CD4-positive, CD25-positive, alpha-beta regulatory T cell (primary cell): ENCODE measurements around the gene CSF1. TPM values are rescaled to one million over a fixed set of nuclear protein-coding genes. Genes with fewer than 3 reads are reported as not detected.

ENCODE experiments used
- ATAC-seq, 2 donors: fragments of 150-1000 bp; cut with Tn5 transposase; one replicate each; pipeline ENCODE4 v1.10.0; 2021; ENCODE audit warnings: low read depth in 2 of 2, moderate number of reproducible peaks in 2 of 2, moderate library complexity in 1 of 2
- DNase-seq, 3 donors: peaks; one replicate each; pipeline versions ENCODE4 v3.0.0 to v3.0.0-alpha.2; 2012 to 2022; ENCODE audit warnings: mixed read lengths in 1 of 3
- H3K27ac ChIP-seq: one replicate; pipeline ENCODE4 v1.7.0; 2013; ENCODE audit warnings: mild to moderate bottlenecking, low read length; ENCODE audit not compliant: insufficient read depth, poor library complexity, severe bottlenecking
- H3K27me3 ChIP-seq: one replicate; pipeline ENCODE4 v1.7.0; 2013; ENCODE audit warnings: low read length; ENCODE audit not compliant: control insufficient read depth, insufficient read depth
- H3K36me3 ChIP-seq: one replicate; pipeline ENCODE4 v1.7.0; 2013; ENCODE audit warnings: mild to moderate bottlenecking, low read length, moderate library complexity; ENCODE audit not compliant: control insufficient read depth, insufficient read depth
- H3K4me1 ChIP-seq: 2 replicates; pipeline ENCODE4 v1.7.0; 2013; ENCODE audit warnings: mild to moderate bottlenecking, low read length; ENCODE audit not compliant: insufficient read depth, control insufficient read depth, poor library complexity, severe bottlenecking
- H3K4me3 ChIP-seq: one replicate; pipeline ENCODE4 v1.7.0; 2013; ENCODE audit warnings: low read depth, mild to moderate bottlenecking, low read length, moderate library complexity
- H3K9me3 ChIP-seq, 2 experiments: 1 replicate in 1 of 2; 2 replicates in 1 of 2; pipeline ENCODE4 v1.7.0; 2013; ENCODE audit warnings: low read length in 2 of 2, mild to moderate bottlenecking in 1 of 2, moderate library complexity in 1 of 2; ENCODE audit not compliant: control insufficient read depth in 2 of 2
- H3K27ac Mint-ChIP-seq, 3 donors: one replicate each; pipeline ENCODE4 v1.8.0; 2020 to 2022; ENCODE audit warnings: mild to moderate bottlenecking in 3 of 3, mixed read lengths in 3 of 3, moderate library complexity in 2 of 3
- H3K27me3 Mint-ChIP-seq: one replicate; pipeline ENCODE4 v1.8.0; 2022; ENCODE audit warnings: mild to moderate bottlenecking, mixed read lengths
- H3K36me3 Mint-ChIP-seq: one replicate; pipeline ENCODE4 v1.8.0; 2020; ENCODE audit warnings: mixed read lengths
- H3K4me1 Mint-ChIP-seq, 4 donors: one replicate each; pipeline ENCODE4 v1.8.0; 2020 to 2022; ENCODE audit warnings: mixed read lengths in 4 of 4, mild to moderate bottlenecking in 1 of 4
- H3K4me3 Mint-ChIP-seq, 4 donors: one replicate each; pipeline ENCODE4 v1.8.0; 2020 to 2022; ENCODE audit warnings: mild to moderate bottlenecking in 4 of 4, mixed read lengths in 4 of 4, moderate library complexity in 3 of 4
- H3K9me3 Mint-ChIP-seq, 7 donors: one replicate each; pipeline ENCODE4 v1.8.0; 2020 to 2022; ENCODE audit warnings: mixed read lengths in 7 of 7, mild to moderate bottlenecking in 3 of 7, moderate library complexity in 2 of 7
- polyA plus RNA-seq, 4 donors: library from polyadenylated mRNA; unstranded; fragments of 300-500 nt; fragmentation: Illumina TruSeq; gene quantifications; one replicate each; pipeline ENCODE4 v1.2.3, GENCODE V29; 2021
- total RNA-seq: library from RNA; stranded (reverse); gene quantifications from one replicate; pipeline ENCODE4 v1.2.3, GENCODE V29; 2022

CSF1 gene
- total and polyA plus RNA-seq, 5 donors from 2014 or later = 12.2 to 28.4 (median 16.5) TPM

DNA sequence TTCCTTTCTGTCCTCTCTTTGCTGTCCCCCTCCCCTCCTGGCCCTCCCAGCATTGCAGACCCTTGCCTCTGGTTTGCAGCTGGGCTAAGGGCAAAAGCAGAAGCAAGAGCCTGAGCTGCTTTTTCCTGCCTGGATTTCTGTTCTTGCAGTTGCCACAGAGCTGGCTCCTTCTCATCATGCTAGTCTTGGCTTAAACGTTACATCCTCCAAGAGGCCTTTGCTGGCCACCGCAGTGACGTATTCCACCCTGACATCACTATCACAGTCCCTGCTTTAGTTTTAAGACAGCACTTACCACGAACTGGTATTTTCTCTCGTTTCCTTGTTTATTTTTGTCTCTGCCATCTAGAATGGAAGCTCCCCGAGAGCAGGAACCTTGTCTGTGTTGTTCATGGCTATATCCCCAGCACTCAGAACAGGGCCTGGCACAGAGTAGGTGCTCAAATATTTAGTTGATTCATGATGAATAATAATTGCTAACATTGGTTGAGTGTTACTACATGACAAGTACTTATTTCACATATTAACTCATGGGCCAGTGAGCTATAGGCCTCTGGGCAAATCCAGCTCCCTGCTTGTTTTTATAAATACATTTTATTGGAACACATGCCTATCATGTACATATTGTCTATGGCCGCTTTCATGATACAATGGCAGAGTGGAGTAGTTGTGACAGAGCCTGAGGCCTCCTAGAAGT lies 13.2 kb upstream of the CSF1 start:
- DNase-seq (no peak), ATAC-seq (no peak)
- Mint-ChIP-seq H3K27ac (peak overlapping the region in 1 of 3 donors; percentile 56), H3K9me3 (no peaks in the 10 kb centered on the region), H3K4me3 (no peak overlapping the region), H3K27me3 (no peaks in the 10 kb centered on the region), H3K36me3 (no peaks in the 10 kb centered on the region), H3K4me1 (peaks cover 0 to 14% (median 2%) of the 10 kb centered on the region in 4 donors)
- Histone ChIP-seq H3K4me1 (peaks cover 12% of the 10 kb centered on the region), H3K9me3 (no peaks in the 10 kb centered on the region), H3K4me3 (no peak overlapping the region), H3K27me3 (no peaks in the 10 kb centered on the region), H3K36me3 (no peaks in the 10 kb centered on the region), H3K27ac (no peak overlapping the region)

DNA sequence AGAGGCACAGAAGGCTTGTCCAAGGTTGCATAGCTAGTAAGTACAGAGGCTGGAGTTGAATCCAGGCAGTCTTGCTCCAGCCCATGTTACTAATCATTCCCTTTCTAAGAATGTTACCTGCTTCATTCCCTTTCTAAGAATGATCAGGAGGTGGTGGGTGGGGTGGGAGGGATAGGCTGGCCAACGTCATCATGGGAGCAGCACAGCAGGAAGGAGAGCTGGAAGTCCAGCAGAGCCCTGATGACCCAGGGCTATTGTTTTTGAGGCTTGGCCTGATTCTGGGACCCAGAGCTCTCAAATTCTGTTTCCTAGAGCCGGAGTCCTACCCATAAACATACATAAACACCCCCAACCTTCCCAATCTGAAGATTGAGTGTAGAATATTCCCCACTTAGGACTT lies 11.8 kb upstream of the CSF1 start:
- H3K27ac ChIP-seq = no peak overlapping the region
- ATAC-seq (no peak), DNase-seq (no peak)
- no peaks in the 10 kb centered on the region for H3K27me3 ChIP-seq
- H3K36me3 ChIP-seq = no peaks in the 10 kb centered on the region
- H3K9me3 Mint-ChIP-seq = no peaks in the 10 kb centered on the region
- peak overlapping the region in 1 of 3 donors; percentile 6 for H3K27ac Mint-ChIP-seq
- no peaks in the 10 kb centered on the region for H3K36me3 Mint-ChIP-seq
- H3K27me3 Mint-ChIP-seq = no peaks in the 10 kb centered on the region
- H3K9me3 ChIP-seq = no peaks in the 10 kb centered on the region
- H3K4me3 Mint-ChIP-seq = no peak overlapping the region
- peaks cover 0 to 15% (median 6%) of the 10 kb centered on the region in 4 donors for H3K4me1 Mint-ChIP-seq
- peaks cover 12% of the 10 kb centered on the region for H3K4me1 ChIP-seq
- no peak overlapping the region for H3K4me3 ChIP-seq

DNA sequence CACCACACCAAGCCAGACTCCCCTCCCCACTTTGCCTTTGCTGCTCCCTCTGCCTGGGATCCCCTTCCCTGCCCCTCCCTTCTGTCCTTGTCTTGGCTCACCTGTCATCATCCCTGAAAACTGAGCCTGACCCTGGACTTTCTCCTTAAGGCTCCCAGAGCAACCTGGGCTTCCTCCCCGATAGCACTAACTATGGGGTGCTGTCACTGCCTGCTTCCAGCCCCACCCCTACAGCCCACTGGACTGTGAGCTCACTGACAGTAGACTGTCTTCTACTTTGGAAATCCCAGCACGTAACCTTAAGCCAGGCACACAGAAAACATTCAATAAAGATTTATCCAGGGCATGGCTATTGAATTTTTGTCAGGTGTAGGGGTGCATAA lies 9.5 kb upstream of the CSF1 start:
- Mint-ChIP-seq H3K27me3 (peaks cover 2% of the 10 kb centered on the region), H3K4me3 (no peak overlapping the region), H3K27ac (peak overlapping the region in 2 of 3 donors; percentile 34 to 74), H3K36me3 (peaks cover 2% of the 10 kb centered on the region), H3K9me3 (no peaks in the 10 kb centered on the region), H3K4me1 (peaks cover 4 to 26% (median 14%) of the 10 kb centered on the region in 4 donors)
- Histone ChIP-seq H3K27ac (no peak overlapping the region), H3K4me1 (peaks cover 9% of the 10 kb centered on the region), H3K36me3 (no peaks in the 10 kb centered on the region), H3K9me3 (no peaks in the 10 kb centered on the region), H3K27me3 (no peaks in the 10 kb centered on the region), H3K4me3 (no peak overlapping the region)
- no peak for ATAC-seq
- DNase-seq = no peak

DNA sequence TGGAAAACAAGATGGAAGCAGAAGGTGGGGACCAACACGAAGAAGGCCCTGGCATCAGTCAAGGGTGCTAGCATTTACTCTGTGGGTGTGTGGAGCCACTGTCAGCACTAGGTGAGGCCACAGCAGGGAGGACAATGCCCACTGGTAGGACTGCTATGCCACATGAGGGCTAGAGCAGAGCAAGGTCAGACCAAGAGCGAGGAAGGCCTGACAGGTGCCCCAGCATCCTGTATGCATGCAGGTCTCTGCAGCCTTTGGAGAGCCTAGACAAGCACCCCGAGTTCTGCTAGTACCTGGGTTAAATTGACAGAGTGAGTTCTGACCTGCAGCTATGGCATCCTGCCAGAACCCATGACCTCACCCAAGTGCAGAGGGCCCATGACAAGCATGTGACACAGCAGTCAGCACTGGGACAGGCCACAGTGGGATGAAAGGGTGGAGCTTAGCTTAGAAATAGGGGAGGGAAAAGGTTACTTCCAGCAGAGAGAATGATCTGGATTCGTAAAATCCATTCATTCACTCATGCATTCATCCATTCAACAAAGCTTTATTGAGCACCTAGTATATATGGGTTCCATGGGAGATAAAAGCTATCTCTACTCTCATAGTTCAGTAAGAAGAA lies 9.0 kb upstream of the CSF1 start:
- H3K27ac ChIP-seq = no peak overlapping the region
- H3K4me1 Mint-ChIP-seq = peaks cover 7 to 26% (median 19%) of the 10 kb centered on the region in 4 donors
- peak overlapping the region in 1 of 3 donors; percentile 74 for H3K27ac Mint-ChIP-seq

DNA sequence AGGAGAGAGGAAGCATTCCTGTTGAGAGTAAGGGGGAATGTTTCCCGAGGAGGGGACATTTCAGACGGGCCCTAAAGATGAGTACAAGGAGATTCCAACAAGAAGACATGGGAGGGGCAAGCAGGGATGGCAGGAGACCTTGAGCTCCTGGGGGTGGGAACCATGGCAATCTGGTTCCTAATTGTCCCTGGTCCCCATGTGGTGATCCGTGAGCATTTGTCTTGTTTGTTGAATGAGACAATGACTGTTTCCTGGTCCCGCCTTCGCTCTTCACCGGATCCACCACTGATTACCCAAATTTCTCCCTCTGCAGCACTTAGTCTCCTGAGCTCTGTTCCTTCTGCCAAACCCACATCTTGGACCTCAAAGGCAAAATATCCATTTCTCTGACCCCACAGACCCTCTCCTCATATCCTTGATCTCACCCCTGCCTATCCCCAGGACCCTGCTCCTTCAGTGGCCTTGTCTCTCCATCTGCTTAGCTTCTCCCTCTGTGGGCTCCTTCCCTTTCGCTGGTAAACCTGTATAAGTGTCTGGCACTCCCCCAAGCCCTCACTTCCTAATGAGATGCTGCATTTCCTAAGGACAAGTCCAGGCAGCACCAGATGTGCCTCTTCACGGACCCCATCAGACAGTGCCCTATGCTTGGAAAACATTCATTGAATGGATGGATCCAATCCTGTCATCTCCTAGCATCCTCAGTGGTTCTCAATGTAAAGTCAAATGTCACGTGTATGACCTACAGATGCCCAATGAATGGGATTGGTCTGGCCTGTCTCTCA lies 8.3 kb upstream of the CSF1 start:
- Histone ChIP-seq H3K4me3 (no peak overlapping the region), H3K9me3 (no peaks in the 10 kb centered on the region), H3K4me1 (peaks cover 21% of the 10 kb centered on the region), H3K36me3 (no peaks in the 10 kb centered on the region), H3K27ac (no peak overlapping the region), H3K27me3 (no peaks in the 10 kb centered on the region)
- no peak overlapping the region for H3K27ac Mint-ChIP-seq
- ATAC-seq (no peak), DNase-seq (no peak)
- peaks cover 2% of the 10 kb centered on the region for H3K36me3 Mint-ChIP-seq
- no peaks in the 10 kb centered on the region for H3K9me3 Mint-ChIP-seq
- peaks cover 7 to 32% (median 22%) of the 10 kb centered on the region in 4 donors for H3K4me1 Mint-ChIP-seq
- H3K27me3 Mint-ChIP-seq = peaks cover 5% of the 10 kb centered on the region
- H3K4me3 Mint-ChIP-seq = no peak overlapping the region

More for the DNA sequence above, 9.0 kb upstream of the CSF1 start:
- no peak for DNase-seq
- H3K4me3 Mint-ChIP-seq = no peak overlapping the region
- Histone ChIP-seq H3K4me3 (no peak overlapping the region), H3K9me3 (no peaks in the 10 kb centered on the region), H3K36me3 (no peaks in the 10 kb centered on the region), H3K4me1 (peaks cover 13% of the 10 kb centered on the region), H3K27me3 (no peaks in the 10 kb centered on the region)
- H3K36me3 Mint-ChIP-seq = peaks cover 2% of the 10 kb centered on the region
- H3K27me3 Mint-ChIP-seq = peaks cover 5% of the 10 kb centered on the region
- H3K9me3 Mint-ChIP-seq = no peaks in the 10 kb centered on the region
- no peak for ATAC-seq

DNA sequence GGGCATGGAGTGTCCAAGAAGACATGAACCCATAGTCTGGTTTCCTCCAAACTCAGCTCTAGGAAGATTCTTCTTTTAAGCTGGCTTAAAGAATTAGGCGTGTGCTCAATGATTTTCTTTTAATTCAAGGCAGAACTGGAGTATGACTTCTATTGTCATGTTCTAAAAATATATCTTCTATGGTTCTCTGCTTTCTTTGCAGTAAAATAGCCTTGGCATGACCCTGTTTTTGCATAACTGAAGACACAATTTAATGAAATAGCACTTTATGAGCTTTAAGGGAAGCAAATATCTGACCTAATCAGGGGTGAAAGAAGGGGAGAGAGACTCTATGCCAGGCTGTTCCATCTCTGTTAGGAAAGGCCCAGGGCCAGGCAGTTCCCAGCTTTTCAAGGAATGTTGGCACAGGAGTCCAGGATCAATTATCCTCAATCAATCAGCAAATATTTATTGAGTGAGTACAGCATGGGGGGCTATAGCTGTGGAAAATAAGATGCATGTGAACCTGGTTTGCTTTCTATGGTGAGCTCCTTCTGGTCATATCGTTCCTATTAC lies 7.2 kb upstream of the CSF1 start:
- Mint-ChIP-seq H3K4me1 (peaks cover 7 to 43% (median 30%) of the 10 kb centered on the region in 4 donors), H3K27ac (peak overlapping the region; percentile 29 to 58 (median 55)), H3K9me3 (no peaks in the 10 kb centered on the region), H3K27me3 (peaks cover 5% of the 10 kb centered on the region), H3K4me3 (peak overlapping the region in 1 of 4 donors; percentile 14), H3K36me3 (peaks cover 2% of the 10 kb centered on the region)
- ATAC-seq = no peak
- no peak overlapping the region for H3K4me3 ChIP-seq
- no peaks in the 10 kb centered on the region for H3K9me3 ChIP-seq
- H3K4me1 ChIP-seq = peaks cover 27% of the 10 kb centered on the region
- no peaks in the 10 kb centered on the region for H3K36me3 ChIP-seq
- DNase-seq = no peak
- H3K27ac ChIP-seq = no peak overlapping the region
- H3K27me3 ChIP-seq = no peaks in the 10 kb centered on the region

DNA sequence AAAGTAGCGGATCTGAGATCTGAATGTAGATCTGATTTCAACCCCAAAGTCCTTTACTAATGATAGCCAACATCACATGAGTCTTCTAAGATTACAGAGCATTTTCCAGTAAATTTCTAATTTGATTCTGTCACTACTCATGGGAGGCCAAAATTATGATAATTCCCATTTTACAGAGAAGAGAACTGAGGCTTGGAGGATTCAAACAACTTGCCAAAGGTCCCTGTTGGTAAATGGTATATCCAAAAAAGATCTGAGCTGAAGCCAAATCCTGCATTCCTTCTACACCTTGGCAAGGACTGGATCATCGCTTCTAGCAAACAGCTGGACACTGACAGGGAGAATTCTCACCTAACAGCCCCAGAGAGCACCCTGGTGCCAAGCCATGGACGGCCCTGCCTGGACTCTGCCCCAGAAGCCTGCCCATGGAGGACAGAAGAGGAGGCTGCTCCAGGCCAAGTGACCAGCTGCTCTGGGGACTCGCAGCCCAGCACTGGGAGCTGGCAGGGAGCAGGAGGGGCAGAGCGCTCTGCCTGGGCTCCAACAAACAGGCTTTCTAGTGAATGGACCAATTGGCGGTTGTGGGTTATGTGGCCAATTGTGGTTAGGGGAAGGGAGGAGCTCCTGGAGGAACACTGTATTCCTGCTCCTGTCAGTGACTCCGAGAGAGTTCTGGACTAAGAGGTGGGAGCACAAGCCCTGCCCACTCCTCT lies 6.4 kb upstream of the CSF1 start:
- Histone ChIP-seq H3K4me3 (no peak overlapping the region), H3K27me3 (no peaks in the 10 kb centered on the region), H3K9me3 (no peaks in the 10 kb centered on the region), H3K36me3 (no peaks in the 10 kb centered on the region), H3K4me1 (peaks cover 32% of the 10 kb centered on the region), H3K27ac (no peak overlapping the region)
- DNase-seq (no peak), ATAC-seq (no peak)
- H3K4me1 Mint-ChIP-seq = peaks cover 7 to 51% (median 38%) of the 10 kb centered on the region in 4 donors
- H3K4me3 Mint-ChIP-seq = peak overlapping the region in 1 of 4 donors; percentile 14
- H3K27me3 Mint-ChIP-seq = peaks cover 5% of the 10 kb centered on the region
- peaks cover 2% of the 10 kb centered on the region for H3K36me3 Mint-ChIP-seq
- H3K9me3 Mint-ChIP-seq = no peaks in the 10 kb centered on the region
- peak overlapping the region; percentile 55 to 62 (median 58) for H3K27ac Mint-ChIP-seq
